Femur (tissue), 1 donor: ENCODE measurements around the gene CCDC149.

Experiments used
- DNase-seq: peaks from one replicate; pipeline ENCODE4 v3.0.0-alpha.2; 2017

Gene CCDC149

GRCh38 chr4:24877868-24878635 is 34.8 kb downstream of the CCDC149 start:
- no peak for DNase-seq

- no peak for DNase-seq
Measured at GRCh38 chr4:24876431-24876830, 36.4 kb downstream of the CCDC149 start.

- DNase-seq, result no peak
Measured at GRCh38 chr4:24872720-24873119, 40.1 kb downstream of the CCDC149 start.

- no peak for DNase-seq
Measured at GRCh38 chr4:24871210-24871609, 41.6 kb downstream of the CCDC149 start.

DNA sequence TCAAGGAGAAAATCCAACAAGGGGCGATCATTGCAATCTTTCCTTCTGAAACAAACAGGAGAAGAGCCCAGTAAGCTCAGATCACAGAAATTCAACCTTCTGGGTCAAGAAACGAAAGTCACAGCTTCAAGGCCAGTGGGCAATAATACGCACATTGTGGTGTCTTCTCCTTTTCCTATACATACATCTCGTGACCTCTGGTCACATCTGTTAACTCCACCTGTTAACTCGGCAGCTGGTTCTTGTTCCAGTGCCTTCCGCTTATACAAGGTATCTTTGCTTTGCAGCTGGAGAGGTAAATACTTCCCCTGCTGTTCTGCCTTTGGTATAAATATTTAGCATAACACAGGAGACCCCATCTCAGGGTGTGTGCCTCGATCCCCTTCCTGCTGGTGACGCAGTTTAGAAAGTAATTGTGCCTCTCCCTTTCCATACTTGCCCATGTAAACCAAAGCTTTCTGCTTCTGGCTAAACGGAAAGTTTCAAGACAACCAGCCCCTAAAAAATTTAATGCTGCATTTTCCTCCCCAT is 45.0 kb downstream of the CCDC149 start:
- DNase-seq, result no peak

GRCh38 chr4:24867251-24867650 is 45.6 kb downstream of the CCDC149 start:
- no peak for DNase-seq

GRCh38 chr4:24865401-24865800 is 47.4 kb downstream of the CCDC149 start:
- no peak for DNase-seq

DNA sequence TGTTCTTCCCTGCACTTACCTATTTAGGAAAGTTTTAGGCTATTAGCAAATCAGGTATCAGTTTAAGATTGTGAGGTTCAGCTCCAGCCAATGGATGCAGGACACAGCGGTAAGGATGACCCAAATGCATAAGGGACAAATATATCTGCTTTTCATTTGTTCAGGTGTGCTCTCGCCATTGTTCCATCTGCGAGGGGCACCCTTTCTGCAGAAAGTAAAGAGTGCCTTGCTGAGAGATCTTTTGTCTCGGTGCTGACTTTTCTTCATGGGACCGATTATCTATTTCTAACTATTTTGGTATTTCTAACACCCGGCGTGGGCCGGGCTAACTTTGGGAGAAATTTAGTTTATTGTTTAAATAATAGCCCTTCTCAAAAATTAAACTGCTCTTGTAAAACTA is 49.0 kb downstream of the CCDC149 start:
- no peak for DNase-seq

DNA sequence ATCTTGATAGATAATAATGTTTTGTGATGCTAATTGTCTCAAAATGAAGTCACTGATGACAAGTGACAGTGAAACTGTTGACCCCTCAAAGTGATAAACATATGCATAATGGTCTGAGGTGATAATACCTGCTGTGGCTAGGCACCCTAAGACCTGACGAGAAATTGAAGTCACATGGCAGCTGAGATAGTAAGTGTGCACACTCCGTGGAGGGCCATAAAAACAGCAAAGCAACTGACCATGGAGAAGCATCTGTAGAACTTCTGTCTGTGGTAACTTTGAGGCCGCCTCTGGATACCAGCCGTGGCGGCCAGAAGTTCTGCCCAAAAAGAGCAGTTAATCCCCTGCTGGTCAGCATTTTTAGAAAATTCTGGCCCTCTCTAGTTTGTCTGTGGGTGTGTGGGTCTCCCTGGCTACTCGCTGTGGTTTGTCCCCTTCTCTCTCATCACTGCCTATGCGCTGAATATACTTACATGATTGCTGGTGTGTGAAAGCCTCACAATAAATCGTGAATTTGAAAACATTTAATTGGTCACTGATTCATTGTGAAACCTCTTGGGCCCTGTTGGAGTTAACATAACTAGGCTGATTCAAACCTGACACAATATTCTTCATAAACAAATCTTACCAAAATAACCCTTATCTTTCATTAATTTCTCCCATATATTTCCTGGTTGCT is 50.6 kb downstream of the CCDC149 start:
- no peak for DNase-seq

DNA sequence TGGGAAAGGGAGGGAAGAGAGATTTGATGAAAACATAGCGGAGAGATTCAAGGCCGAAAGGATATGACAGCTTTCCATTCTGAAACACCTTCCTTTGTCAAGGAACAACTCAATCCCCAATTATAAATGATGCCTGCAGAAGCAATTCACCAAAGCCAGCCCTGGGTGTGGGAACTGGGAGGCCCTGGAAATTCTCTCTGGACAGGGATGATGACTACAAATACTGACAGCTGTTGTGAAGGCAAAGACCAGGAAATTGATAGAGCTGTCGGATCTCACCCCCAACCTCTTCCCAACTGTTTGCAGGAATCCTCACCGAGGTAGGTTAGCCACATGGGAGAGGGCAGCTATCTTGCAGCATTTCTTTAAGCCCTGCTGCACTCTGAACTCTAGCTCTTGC is 54.3 kb downstream of the CCDC149 start:
- no peak for DNase-seq

DNA sequence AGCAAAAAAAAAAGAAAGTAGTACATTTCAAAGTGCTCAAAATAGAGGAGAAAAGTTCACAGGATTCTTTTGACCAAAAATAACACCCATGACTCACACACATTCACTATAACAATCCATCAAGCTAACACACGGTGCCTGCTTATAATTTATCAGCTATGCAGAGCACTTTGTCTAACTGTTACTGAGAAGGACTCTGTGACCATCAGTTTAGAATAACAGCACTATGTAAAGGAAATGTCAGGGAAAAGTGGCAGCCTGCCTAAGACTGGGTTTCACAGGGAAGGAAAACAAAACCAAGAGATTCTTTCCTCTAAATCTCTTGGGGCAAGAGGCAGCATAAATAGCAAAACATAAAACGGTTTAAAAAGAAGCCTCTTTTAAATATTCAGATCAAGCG is 54.8 kb downstream of the CCDC149 start:
- DNase-seq, result peak; percentile 56

GRCh38 chr4:24856586-24856985 is 56.3 kb downstream of the CCDC149 start:
- no peak for DNase-seq

DNA sequence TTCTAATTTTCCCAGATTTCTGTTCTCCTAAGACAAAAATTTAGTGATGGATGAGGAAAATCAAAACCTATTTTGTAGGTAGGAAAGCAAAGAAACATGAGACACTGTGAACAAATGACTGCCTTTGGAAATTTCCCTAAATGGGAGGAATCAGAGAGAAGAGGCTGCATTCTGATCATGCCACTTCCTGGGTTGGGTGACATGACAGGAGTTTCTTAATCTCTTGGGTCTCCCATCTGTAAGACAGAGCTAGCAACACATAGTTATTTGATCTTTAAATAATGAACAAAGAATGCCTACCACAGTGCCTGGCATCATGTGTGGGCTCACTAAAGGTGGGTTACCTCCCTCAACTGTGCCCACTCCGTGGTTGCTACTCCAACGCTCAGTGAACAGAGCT is 57.1 kb downstream of the CCDC149 start:
- no peak for DNase-seq

- DNase-seq, result no peak
Measured at GRCh38 chr4:24853142-24853541, 59.7 kb downstream of the CCDC149 start.

- no peak for DNase-seq
Measured at GRCh38 chr4:24850674-24851073, 62.2 kb downstream of the CCDC149 start.

GRCh38 chr4:24849756-24850155 is 63.1 kb downstream of the CCDC149 start:
- no peak for DNase-seq

GRCh38 chr4:24849351-24849750 is 63.5 kb downstream of the CCDC149 start:
- DNase-seq, result no peak

GRCh38 chr4:24846716-24847115 is 66.1 kb downstream of the CCDC149 start:
- DNase-seq, result no peak

- DNase-seq, result no peak
Measured at GRCh38 chr4:24845902-24846301, 66.9 kb downstream of the CCDC149 start.

DNA sequence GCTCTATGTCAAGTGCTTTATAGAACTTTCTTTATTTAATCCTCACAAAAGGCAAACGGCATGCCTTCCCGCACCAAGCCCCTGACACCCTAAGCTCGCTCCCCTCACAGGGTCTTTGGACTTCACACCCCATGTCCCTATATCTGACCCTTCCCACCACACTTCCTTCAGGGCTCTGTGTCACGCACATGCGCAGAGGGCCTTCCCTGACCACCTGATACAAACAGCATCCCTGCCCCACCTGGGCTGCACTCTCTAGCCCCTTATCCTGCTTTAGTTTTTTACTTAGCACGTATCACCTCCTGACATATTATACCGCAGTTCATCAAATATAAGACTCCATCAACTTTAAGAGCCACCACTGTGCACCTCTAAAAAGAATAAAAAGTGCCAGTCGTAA is 67.7 kb downstream of the CCDC149 start:
- no peak for DNase-seq

DNA sequence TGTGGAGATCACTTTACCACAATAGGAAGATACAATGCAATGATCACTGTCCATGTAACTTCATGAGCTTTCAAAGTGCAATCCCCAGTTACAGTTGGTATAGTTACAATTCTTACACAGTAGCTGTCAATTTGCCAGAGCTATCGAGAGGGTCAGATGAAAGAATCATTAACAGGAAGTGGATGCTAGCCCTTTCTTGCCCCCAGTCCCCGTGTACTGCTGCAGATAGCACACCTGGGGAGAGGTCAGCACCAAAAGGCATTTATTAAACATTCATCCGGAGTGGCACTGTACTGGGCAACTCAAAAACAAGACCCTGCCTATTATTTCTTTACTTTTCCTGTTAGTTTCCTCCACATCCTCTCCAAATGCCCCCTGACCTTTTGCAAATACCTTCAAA is 69.7 kb downstream of the CCDC149 start:
- DNase-seq, result no peak

- no peak for DNase-seq
Measured at GRCh38 chr4:24842356-24842755, 70.5 kb downstream of the CCDC149 start.

DNA sequence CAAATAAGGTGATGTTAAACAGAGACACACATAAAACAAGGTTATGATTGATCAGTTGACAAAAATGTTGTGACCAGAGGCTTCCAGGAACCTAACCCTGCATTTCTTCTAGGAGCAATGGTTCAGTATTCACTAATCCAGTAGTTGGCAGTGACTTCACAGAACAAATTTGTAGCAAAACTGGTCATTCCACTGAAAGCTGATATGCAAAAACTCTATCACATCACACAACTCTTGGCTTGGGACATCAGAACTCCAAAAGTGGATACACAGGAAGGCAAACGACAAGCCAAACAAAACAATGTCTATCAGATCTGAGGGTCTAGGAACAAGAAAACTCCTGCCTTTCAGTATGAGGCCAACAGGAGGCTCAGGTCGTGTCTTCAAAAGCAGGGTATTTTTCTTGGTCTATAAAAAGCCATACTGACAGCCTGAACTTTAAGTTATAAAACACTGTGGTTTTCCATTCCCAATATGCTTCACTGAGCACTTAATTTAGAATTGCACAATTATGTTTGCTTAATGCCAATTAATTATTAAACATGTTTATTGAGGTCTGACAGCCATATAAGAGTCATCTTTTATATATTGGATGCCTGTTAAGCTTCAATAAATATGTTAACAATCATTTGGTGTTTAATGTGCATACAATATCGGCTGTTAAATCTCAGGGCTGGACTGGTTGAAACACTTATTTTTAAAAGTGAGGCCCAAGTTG is 71.9 kb downstream of the CCDC149 start:
- no peak for DNase-seq

GRCh38 chr4:24840362-24840761 is 72.5 kb downstream of the CCDC149 start:
- DNase-seq, result no peak
